ENCODE data around the gene IFITM1. TPM values are rescaled to one million over a fixed set of nuclear protein-coding genes. Genes with fewer than 3 reads are reported as not detected.
"Not testable (repeated sequence)": the region's sequence is repeated elsewhere in the genome, so short reads cannot be mapped to it uniquely, and the experiment has no call there.

Gene IFITM1
- polyA plus RNA-seq, 1 donor, result 30.5 TPM

DNA sequence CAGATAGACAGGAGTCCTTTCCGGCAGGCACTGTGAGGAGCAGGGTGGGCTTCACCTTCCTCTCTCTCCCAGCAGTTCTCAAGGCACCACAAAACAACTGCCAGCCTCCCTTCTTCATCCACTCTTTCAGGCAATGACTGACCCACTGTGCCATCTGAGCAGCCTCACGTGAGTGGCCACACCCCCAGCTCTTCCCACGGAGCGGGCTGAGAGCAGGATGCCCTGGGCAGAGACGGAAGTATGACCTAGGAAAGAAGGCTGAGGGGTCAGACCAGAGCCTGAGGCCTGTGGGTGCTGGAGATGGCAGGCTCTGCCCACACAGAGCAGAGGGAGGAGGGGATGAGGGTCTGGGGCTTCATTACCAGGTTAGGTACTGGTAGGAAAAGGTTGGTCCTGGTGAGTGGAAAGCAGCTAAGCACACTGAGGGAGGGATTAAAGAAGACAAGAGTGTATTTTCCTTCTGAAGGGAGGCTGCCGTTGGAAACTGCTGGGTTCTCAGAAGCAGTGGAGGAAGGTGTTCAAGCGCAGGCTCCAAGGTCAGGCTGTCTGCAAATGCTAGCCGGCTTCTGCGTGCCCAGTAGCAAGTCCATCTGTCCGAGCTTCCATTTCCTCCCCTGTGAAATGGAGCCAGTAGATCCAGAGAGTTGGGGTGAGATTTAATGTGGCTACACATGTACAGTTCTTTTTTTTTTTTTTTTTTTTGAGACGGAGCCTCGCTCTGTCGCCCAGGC, 31.0 kb upstream of the IFITM1 start:
- DNase-seq, result no peak

DNA sequence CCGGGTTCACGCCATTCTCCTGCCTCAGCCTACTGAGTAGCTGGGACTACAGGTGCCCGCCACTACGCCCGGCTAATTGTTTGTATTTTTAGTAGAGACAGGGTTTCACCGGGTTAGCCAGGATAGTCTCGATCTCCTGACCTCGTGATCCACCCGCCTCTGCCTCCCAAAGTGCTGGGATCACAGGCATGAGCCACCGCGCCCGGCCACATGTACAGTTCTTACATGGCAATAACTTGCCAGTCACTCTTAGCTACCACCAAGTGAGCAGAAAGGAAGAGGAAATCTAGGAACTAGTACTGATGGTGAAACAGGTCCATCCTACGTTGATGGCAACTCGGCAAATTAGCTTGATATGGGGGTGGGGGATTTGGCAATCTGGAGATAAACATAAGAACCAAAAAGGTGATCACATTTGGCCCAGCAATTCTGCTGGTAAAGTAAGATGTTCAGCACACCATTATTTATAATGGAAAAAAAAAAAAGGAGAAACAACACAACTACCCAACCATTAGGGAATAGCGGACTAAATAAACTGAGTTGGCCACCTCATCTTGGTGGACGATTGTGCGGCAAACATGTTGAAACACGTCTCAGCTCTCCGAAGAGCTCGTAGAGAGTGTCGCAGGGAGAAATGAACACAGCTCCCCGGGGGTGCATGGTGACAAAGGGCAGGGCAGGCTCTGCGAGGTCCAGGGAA, 30.3 kb upstream of the IFITM1 start:
- DNase-seq, result no peak

DNA sequence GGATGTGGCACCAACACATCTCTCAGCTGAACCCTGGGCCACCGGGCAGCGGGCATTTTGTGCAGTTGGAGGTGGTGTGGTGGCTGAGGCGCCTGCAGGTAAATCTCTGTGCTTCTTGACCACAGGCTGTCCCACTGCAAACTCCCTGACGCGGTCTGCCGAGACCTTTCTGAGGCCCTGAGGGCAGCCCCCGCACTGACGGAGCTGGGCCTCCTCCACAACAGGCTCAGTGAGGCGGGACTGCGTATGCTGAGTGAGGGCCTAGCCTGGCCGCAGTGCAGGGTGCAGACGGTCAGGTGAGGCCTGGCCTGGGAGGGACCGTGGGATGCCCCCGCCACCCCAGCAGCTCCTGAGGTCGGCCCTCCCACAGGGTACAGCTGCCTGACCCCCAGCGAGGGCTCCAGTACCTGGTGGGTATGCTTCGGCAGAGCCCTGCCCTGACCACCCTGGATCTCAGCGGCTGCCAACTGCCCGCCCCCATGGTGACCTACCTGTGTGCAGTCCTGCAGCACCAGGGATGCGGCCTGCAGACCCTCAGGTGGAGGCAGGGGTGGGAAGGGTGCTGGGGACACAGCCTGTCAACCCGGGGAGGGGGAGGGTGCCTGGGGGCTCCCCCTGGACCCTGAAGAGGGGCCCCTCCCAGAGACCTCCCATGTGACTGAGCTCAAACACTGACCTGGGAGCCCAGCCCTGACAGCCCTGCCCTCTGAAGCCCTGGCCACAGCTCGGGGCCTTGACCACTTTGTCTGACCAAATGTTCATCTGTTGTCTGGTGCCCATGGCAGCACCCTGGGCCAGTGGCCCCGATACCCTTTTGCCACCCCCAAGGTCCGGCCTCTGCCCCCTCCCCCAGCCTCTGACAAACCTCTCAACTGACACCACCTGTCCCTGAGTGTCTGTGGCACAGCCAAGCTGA, 29.5 kb upstream of the IFITM1 start:
- DNase-seq, result no peak

DNA sequence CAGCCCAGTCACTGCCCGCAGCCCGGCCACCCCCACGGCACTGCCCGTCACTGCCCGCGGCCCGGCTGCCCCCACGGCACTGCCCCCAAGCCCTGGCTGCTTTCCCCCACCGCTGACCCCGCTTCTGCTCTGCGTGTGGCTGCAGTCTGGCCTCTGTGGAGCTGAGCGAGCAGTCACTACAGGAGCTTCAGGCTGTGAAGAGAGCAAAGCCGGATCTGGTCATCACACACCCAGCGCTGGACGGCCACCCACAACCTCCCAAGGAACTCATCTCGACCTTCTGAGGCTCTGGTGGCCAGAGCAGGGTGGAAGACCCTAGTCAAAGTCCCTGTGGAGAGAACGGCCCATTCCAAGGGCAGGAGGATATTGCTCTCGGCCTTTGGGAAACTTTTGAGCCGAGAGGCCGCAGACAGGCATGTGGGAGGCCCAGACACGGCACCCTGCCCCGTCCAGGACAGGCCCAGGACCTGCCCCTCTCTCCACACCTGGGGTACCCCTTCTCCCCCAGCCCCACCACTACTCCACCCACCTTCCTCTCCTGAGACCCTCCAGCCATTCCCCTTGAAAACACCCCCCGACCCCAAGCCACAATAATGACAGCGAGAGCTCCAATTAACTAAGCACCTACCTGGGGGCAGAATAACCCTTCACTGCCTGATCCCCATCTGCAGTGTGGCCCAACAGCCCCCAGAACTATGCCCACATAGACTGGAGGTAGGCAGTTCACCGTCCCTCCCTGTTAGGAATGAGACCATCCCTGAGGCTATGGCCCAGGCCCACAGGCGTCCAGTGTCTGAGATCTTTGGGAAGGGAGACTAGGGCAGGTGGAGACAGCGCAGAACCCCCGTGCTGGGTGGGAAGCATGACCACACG, 28.6 kb upstream of the IFITM1 start:
- no peak for DNase-seq

DNA sequence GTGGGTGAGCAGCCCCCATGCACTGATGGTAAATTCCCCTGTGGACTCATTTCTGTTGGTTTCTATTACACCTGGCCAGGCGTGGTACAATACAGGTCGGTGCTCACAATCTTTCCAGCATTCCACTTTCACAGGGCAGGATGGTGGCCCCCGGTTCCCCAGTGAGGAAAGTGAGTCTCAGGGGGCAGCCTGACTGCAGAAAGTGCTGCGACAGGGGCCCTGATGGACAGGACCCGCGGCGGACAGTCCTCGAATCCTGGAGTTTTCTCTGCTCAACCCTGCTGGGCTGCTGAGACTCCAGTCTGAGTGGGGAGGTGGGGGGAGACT, 28.0 kb upstream of the IFITM1 start:
- no peak for DNase-seq

DNA sequence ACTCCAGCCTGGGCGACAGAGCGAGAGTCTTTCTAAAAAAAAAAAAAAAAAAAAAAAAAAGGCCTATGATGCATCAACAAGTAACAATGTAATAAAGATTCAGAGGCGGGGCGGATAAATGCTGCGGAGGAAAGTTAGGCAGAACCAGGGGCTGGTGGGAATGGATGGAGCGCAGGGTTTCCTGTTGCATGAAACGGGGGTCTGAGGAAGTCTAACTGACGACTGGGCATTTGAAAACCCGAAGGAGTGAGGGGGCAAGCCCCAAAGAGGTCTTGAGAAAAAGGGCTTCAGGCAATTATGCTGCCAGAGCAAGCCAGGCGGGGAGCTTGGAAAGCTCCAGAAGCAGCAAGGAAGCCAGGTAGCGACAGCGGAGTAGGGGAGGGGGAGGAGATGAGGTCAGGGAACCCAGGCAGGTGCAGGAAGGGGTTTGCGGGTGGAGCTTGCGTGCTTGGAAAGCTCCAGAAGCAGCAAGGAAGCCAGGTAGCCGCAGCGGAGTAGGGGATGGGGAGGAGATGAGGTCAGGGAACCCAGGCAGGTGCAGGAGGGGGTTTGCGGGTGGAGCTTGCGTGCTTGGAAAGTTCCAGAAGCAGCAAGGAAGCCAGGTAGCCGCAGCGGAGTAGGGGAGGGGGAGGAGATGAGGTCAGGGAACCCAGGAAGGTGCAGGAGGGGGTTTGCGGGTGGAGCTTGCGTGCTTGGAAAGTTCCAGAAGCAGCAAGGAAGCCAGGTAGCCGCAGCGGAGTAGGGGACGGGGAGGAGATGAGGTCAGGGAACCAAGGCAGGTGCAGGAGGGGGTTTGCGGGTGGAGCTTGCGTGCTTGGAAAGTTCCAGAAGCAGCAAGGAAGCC, 26.6 kb upstream of the IFITM1 start:
- DNase-seq, result not testable (repeated sequence)

DNA sequence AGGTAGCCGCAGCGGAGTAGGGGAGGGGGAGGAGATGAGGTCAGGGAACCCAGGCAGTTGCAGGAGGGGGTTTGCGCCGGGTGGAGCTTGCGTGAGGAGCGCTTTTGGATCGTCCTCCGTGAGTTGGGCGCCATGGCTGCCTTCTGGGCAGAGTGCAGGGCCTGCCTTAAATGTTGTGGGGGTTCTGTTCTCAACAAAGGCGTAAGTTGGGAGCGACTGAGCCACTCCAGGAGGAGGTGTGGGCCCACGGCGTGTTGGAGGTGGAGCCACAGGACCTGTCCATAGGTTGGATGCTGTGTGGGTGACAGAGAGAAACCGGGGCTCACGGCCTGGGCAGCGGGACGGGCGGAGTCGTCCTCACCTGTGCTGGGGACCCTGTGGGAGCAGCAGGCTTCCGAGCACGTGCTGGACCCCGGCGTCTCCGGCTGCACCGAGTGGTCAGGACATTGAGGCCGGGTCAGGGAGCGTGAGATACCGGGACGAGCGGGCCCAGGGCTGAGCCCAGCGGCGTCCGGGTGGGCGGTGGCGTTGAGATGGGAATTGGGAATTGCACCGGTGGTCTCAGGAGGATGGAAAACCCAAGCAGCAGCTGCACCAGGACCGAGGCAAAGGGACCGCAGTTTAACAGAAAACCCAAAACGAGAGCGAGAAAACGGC, 25.9 kb upstream of the IFITM1 start:
- DNase-seq, result no peak

DNA sequence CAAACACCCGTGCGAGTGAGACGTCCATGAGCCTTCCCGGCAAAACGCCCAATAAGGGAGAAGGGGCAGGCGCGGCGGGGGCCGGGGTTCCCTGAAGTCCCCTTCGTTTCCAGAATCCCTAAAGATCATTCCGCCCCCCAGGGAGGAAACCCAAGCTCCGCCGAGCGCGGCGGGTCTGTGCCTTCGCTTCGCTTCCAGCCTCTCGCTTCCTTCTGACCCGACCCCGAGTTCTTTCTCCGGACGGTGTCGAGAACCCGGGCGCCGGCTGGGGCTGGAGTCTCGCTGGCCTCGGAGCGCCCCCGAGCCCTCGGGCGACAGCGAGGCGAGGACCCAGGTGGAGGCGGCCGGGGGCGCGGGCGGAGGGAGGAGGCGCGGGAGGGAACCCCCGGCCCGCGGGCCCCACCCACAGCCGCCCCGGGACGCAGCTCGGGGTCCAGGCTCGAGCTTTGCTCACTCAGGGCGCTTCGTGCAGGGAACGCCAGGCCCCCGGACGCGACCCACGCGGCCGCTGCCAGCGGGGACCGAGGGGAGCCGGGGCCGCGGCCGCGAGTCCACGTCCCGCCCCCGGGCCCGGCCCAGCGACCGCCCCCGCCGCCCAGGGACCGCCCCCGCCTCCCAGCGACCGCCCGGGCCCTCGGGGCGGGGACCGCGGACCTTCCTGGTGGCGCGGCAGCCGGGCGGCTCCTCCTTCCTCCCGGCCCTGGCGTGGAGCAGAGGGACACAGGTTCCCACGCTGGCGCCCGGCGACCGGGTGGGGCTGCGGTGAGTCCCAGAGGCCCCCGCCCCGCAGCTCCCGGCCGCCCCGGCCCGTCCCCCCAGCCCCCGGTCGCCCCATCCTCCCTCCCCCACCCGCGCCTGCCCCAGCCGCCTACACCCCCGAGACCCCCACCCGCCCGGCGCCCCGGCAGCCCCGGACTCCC, 25.1 kb upstream of the IFITM1 start, which contains the start of gene PGGHG:
TSS of gene PGGHG (plus strand) at position 649 of the 920 bp plus-strand sequence. CDS start 691 bp downstream, outside the sequence.
- DNase-seq, result no peak

DNA sequence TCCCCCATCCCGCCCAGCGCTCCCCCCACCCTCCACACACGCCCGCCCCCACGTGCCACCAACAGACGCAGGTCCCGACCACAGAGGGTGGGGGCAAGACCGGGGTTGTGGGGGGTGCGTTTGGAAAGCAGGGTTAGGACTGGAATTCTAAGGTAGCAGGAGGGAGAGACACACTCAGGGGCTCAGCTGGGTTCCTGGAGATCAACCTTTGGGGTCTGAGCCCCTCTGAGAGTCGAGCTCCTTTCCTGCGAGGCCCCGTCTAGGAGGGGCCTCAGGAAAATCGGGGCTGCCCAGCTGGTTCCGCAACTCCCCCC, 24.5 kb upstream of the IFITM1 start:
- DNase-seq, result no peak

DNA sequence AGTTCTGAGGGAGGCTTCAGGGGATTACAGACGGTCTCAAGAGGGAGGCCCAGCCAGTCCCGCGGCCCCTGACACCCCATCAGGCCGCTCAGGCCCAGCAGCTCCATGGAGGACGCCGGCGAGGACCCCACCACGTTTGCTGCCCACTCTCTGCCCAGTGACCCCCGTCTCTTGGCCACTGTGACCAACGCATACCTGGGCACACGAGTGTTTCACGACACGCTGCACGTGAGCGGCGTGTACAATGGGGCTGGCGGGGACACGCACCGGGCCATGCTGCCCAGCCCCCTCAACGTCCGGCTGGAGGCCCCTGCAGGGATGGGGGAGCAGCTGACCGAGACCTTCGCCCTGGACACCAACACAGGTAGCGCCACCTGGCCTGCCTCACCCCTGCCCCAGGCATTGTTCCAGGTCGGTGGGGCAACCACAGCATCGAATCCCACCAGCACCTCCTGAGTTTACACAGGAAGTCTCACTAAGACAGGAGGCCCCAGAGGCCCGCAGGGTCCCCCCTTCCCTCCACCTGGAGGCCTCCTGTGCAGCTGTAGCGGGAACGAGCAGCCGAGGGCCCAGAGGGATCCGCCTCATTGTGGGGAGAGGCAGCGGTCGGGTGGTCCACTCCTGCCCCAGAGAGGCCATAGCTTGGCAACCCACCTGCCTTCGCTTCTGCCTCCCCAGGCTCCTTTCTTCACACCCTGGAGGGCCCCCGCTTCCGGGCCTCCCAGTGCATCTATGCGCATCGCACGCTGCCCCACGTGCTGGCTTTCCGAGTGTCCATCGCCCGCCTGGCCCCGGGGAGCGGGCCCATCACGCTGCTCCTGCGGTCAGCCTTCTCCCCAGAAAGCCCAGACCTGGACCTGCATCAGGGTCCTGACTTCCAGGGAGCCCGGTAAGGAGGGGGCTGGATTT, 23.9 kb upstream of the IFITM1 start:
- no peak for DNase-seq

DNA sequence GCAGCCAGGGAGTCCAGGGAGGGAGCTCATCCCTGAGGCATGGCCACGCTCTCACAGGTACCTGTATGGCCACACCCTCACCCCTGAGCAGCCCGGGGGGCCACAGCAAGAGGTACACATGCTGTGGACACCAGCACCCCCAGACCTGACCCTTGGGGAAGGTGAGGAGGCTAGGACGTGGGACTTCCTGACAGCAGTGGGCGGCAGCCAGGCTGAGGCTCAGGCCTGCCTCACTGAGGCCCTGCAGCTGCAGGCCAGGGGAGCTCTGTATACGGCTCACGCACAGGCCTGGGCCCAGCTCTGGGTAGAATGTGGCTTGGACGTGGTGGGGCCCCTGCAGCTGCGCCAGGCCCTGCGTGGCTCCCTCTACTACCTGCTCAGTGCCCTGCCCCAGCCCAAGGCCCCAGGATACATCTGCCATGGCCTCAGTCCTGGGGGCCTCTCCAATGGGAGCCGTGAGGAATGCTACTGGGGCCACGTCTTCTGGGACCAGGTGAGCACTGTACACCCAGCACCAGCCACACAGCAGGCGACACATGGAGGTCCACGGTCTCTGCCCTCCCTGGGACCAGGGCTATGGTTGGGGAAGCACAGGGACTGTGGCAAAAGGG, 23.1 kb upstream of the IFITM1 start:
- DNase-seq, result no peak

DNA sequence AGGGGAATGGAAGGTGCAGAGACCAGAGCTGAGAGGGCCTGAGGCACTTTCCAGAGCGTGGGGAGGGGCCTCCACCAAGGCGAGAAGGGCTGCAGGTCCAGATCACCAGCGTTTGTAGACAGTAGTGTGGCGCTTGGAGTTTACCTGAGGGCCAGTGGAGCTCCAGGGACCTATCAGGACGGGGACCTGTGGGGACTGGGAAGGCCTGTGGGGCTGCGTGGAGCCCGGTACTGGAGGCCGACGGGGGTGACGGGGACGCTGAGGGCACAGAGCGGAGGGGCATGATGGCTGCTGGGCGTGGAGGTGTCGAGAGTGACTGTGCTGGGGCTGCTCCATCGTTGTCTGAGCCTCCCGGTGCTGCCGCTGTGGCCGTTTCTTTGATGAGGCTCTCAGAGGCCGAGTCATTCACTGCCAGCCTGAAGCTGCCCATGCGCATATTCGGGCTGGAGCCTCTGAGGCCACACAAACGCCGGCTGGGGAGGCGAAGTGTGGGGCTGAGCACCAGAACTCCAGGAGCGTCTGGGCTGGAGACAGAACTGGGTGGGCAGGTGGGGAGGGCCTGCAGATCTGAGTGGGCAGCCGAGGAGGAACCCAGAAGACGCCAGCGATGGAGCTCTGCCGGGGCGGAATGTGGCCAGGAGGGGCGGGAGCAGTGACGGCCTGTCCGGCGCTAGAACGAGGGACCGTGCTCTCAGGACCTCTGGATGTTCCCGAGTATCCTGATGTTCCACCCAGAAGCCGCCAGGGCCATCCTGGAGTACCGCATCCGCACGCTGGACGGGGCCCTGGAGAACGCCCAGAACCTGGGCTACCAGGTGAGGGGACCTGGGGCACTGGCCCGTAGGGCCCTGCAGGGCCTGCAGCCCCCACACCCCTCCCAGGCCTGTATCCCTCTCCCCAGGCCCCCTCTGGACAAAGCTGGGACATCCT, 22.3 kb upstream of the IFITM1 start:
- DNase-seq, result no peak

DNA sequence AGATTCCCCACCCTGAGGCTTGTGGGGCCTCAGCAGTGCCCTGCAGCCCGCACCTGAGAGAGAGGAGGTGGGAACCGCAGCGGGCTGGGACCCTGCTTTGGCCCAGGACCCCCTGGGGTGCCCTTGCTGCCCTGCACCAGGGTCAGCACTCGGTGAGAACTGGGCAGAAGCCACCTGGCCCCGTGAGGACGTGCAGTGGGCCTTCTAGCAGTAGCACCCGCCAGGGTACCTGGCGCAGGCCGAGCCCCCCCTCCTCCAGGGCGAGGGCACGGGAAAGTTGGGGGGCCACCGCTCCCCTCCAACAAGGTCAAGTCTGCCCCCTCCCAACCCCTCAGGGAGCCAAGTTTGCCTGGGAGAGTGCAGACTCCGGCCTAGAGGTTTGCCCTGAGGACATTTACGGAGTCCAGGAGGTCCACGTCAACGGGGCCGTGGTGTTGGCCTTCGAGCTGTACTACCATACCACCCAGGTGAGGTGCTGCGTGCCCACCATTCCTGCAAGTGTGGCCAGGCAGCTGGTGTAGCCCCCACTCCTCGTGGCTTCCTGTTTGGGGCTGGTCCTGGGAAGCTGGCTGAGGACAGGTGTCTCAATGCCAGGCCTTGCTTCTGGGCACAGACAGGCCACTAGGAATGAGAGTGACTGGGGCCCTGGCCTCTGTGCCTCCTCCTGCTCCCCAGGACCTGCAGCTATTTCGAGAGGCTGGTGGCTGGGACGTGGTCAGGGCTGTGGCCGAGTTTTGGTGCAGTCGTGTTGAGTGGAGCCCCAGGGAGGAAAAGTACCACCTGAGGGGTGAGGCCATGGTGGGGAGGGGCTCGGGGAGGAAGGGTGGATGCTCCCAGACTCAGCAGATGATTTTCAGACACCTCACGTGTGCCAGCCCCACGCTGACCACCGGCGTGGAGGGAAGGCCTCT, 21.4 kb upstream of the IFITM1 start:
- no peak for DNase-seq

DNA sequence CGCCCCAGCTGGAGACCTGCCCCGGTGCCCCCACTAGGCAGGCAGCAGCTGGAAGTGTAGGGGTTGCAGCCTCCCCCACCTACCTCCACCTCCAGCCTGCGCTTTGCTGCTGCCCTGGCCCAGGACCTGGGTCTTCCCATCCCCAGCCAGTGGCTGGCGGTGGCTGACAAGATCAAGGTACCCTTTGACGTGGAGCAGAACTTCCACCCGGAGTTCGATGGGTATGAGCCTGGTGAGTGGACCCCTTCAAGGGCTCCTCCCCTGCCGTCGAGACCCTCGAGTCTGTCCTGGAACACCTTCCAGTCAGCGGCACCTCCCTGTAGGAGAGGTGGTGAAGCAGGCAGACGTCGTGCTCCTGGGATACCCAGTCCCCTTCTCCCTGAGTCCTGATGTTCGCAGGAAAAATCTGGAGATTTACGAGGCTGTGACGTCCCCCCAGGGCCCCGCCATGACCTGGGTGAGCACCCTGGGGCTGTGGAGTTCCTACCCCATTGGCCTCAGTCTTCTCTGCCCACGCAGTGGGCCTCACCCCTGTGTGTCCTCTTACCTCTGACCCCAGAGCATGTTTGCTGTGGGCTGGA, 20.5 kb upstream of the IFITM1 start:
- no peak for DNase-seq

DNA sequence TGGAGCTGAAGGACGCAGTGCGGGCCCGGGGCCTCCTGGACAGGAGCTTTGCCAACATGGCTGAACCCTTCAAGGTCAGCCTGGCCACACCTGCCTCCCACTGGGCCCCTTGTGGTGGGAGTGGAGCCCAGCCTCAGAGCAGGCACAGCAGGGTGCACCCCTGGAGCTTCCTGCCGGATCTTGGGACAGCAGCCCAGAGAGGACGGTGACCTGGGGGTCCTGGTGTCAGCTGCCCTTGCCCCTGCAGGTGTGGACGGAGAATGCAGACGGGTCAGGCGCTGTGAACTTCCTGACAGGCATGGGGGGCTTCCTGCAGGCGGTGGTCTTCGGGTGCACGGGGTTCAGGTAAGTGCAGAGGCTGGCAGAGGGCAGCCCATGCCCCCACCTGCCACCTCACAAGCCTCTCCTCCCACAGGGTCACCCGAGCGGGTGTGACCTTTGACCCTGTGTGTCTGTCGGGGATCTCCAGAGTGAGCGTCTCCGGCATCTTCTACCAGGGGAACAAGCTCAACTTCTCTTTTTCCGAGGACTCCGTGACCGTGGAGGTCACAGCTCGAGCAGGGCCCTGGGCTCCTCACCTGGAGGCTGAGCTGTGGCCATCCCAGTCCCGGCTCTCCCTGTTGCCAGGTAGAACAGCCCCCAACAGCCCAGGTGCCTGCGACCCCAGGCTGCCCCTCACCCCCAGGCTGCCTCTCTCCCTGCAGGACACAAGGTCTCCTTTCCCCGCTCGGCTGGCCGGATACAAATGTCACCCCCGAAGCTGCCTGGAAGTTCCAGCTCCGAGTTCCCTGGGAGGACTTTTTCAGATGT, 19.8 kb upstream of the IFITM1 start:
- DNase-seq, result no peak
